Midbrain (tissue), 1 donor: Measurements from ENCODE around the gene SUSD2.
A peak's percentile ranks its signal among the peaks of the same experiment; 100 is the strongest.
"Not testable (repeated sequence)": the region's sequence is repeated elsewhere in the genome, so short reads cannot be mapped to it uniquely, and the experiment has no call there.

ENCODE experiments used
- DNase-seq: peaks from one replicate; lab custom pipeline; 2025; lab: John Stamatoyannopoulos, UW

SUSD2 gene

DNA sequence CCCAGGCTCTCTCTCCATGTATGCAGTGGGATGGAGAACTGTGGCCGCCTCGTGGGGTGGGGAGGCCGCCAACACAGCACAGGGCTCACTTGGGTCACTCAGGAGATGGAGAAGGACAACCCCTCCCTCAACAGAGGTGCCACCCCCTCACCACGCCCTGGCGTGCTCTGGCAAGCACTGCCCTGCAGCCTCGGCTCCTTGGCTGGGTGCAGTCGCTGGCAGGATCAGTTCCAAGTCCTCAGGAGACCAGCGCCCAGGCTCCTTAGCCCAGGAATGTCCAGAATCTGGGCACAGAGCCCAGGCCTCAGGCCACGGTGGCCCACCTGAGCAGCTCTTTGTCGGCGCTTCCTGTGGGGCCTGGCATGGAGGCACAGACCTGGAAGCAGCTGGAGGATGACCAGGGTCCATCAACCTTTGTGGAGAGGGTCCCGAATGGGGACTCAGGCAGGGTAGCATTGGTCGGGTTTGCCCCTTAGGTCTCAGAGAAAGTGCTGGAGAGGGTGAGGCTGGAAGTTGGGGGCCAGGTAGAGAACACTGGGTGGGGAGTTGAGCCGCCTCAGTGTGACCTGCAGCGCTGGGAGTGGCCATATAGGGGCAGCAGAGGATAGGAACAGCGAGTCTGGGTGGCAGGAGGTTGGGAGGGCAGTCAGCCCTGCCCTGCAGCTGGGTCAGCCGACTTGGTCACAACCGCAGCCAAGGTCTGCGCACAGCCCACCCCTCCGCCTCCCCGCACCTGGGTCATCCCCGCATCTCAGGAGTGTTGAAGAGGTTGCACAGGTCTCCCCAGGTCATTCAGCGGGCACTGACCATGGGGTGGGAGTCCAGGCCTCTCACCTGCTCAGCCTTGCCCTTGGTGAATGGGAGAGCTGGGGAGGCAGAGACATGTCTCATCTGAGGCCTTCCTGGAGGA, 8.2 kb downstream of the SUSD2 start:
- DNase-seq = peak; percentile 39

DNA sequence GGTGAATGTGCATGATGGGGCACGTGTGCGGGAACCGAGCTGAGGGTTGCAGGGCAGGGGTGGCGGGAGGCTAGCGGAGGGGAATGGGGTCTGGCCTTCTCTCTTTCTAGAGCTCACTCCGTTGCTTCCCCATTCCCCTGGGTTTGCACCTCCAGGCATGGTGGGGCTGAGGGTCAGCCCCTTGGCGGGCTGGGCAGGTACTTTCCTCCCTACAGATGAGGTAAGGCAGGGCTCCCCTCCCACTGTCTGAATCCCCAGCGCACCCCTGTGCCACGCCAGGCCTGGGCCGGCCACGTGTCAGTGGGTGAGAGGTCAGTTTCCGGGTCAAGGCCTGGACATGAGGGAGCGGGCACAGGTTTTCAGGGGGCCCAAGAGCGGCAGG, 8.9 kb downstream of the SUSD2 start:
- no peak for DNase-seq

DNA sequence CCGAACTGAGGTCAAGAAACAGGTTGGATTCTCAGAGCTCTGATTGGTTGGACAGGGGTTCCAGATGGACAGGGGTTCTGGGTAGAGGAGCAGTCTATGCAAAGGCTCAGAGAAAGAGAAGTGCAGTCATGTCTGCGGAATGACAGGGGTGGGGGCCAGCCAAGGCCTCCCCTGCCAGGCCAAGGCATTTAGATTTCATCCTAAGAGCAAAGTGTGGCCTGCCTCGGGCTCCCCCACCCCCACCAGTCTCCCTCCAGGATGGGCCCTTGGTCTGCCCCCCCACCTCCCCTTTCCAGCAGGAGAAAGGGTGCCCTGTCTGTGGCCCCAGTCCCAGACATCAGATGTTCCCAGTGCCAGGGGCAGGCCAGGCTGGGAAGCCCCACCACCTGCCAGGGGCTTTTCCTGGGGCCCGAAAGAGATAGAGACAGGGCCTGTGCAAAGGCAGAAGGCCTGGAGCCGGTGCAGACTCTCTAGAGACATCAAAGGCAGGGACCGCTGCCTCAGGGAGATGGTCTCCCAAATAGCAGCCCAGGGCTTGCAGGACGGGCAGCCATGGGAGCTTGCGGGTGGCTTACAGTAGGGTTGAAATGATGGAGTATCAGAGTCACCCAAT, 9.4 kb downstream of the SUSD2 start:
- DNase-seq = no peak

DNA sequence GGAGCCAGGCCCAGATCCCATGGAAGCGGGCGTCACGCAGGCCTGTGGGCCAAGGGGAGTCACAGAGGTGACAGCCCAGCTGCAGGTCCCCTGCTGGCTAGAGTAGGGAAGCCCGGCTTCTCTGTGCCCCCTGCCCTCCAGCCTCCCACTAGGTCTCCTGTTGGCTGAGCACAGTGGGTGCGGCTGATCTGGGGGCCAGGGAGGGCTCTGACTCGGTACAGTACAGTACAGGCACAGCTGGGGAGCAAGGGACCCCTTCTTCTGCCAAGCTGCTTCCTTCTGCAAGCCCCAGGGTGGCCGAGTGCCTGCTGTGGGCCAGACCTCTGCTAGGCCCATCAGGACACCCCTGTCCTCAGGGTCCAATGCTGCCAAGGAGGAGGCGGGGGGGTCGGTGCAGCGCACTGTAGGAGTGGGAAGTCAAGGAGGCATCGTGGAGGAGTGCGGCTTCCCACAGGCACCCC, 10.1 kb downstream of the SUSD2 start:
- DNase-seq = no peak

DNA sequence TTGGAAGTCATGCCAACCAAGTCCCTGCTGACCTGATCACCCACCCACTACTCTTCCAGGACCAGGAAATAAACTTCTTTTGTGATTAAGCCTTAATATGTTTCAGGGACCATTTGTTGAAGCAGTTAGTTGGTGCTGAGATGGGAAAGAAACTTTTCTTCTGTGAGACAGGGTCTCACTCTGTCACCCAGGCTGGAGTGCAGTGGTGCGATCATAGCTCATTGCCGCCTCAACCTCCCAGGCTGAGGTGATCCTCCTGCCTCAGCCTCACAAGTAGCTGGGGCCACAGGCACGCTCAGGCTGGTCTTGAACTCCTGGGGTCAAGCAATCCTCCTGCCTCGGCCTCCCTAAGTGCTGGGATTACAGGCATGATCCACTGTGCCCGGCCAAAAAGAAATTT, 10.6 kb downstream of the SUSD2 start:
- DNase-seq = no peak

DNA sequence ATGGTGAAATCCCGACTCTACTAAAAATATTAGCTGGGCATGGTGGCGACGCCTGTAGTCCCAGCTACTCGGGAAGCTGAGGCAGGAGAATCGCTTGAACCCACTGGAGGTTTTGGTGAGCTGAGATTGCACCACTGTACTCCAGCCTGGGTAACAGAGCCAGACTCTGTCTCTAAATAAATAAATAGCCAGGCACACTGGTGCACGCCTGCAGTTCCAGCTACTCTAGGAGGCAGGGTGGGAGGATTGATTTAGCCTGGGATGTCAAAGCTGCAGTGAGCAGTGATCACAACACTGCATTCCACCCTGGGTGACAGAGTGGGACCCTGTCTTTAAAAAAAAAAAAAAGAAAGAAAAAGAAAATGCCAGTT, 17.4 kb downstream of the SUSD2 start:
- no peak for DNase-seq

DNA sequence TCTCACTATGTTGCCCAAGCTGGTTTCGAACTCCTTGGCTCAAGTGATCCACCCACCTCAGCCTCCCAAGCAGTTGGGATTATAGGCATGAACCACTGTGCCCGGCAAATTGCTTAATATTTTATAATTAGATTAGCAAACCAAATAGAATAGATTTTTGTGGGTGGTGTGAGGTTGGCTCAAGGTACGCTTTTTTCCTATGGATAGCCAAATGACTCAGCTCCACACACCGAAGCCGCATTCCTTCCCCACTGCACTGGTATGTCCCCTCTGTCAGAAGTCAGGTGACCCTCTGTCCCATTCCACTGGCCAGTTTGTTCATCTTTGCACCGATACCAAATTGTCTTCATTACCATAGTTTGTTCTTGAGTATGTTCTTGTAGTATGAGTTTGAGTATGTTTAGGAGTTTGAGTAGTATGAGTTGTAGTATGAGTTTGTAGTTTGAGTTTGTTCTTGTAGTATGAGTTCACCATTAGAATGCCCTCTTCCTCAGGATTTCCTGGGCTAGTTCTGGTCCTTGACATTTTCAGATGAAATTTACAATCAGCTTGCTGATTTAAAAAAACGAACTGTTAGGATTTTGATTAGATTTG, 19.4 kb downstream of the SUSD2 start:
- DNase-seq = no peak

DNA sequence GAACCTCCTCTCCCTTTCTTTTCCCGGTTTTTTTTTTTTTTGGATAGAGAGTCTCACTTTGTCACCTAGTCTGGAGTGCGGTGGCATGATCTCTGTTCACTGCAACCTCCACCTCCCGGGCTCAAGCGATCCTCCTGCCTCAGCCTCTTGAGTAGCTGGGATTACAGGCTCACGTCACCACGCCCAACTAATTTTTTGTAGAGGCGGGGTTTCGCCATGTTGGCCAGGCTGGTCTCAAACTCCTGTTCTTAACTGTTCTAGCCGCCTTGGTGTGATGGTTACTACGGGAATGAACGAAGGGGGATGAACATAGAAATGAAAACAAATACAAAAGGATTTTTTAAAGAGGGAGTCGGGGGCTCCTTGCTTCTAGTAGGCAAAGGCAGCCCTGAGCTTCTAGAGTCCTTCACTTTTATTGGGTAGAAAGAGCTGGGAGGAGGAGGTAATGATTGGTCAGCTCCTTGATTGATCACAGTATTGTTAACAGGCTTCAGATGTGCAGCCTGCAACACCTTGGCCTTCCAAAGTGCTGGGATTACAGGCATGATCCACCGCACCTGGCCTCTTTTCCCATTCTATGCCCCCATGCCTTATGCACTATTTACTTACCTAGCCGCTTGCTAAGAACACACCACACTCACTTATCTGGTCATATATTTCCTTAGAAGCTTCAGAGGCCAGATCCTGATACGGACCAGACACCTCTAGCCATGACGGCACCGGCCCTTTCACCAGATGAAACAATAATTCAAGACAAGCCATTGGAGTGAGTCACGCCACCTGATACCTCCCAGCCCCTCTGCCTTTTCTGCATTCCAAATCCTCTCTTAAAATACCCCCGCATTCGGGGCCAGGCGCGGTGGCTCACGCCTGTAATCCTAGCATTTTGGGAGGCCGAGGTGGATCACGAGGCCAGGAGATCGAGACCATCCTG, 20.7 kb downstream of the SUSD2 start:
- DNase-seq = no peak

DNA sequence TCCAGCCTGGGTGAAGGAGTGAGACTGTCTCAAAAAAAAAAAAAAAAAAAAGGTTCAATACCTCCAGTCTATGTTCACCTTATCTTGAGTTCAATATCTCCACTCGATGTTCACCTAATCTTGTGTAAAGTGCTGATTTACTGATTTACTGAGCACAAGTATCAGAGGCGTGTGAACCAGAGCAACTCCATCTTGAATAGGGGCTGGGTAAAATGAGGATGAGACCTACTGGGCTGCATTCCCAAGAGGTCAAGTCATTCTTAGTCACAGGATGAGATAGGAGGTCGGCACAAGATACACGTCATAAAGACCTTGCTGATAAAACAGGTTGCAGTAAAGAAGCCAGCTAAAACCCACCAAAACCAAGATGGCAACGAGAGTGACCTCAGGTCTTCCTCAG, 22.6 kb downstream of the SUSD2 start:
- DNase-seq = not testable (repeated sequence)

DNA sequence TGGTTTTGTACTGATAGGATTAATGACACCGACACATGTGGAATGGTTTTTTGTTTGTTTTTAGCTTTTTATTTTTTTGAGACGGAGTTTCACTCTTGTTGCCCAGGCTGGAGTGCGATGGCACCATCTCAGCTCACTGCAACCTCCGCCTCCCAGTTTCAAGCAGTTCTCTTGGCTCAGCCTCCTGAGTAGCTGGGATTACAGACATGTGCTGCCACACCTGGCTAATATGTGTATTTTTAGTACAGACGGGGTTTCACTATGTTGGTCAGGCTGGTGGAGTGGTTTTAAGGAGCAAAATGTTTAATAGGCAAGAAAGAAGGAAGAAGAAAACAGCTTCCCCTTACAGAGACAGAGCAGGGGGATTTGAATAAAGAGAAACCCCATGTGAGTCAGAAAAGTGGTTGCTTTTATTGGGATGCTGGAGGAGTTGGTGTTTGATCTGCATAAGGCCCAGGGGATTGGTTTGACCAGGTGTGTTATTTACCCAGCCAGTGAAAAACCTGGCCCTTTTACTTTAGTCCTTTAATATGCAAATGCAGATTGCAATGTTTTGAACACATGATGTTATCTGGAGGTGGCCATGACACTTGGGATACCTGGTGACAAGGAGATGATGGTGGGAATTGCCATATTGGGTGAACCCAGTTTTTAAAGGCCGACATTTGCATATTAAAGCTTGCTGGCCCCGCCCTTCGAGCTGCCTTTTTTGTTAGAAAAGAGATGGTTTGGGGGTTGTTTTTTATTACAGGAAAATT, 24.3 kb downstream of the SUSD2 start:
- DNase-seq = no peak

DNA sequence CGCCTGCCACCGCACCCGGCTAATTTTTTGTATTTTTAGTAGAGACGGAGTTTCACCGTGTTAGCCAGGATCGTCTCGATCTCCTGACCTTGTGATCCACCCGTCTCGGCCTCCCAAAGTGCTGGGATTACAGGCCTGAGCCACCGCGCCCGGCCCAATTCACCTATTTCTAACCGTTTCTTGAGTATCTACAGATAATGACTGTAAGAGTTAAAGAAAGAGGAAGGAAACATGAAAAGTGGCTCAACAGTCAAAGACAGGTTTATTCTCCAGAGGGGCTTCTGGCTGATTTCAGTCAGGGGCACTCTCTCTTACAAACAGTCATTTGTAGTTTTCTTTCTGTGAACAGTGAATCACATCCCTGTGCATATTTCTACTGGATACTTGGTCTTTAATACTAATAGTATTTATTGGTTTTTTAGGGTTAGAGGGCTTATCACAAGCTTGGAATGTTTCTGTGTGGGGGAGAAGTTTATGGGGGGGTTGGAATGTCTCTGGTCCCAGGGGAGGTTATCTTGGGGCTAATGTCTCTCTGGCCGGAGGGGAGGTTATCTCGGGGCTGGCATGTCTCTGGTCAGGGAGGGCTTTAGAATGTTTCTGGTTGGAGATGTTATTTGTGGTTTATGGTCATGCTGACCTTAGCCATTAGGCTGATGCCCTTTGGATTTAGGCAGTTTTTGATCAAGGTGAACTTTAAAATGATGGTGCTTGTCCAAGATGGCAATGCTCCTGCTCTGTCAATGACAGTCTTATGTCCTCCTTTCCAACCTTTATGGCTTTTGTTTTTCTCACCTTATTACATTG, 25.4 kb downstream of the SUSD2 start:
- not testable (repeated sequence) for DNase-seq

DNA sequence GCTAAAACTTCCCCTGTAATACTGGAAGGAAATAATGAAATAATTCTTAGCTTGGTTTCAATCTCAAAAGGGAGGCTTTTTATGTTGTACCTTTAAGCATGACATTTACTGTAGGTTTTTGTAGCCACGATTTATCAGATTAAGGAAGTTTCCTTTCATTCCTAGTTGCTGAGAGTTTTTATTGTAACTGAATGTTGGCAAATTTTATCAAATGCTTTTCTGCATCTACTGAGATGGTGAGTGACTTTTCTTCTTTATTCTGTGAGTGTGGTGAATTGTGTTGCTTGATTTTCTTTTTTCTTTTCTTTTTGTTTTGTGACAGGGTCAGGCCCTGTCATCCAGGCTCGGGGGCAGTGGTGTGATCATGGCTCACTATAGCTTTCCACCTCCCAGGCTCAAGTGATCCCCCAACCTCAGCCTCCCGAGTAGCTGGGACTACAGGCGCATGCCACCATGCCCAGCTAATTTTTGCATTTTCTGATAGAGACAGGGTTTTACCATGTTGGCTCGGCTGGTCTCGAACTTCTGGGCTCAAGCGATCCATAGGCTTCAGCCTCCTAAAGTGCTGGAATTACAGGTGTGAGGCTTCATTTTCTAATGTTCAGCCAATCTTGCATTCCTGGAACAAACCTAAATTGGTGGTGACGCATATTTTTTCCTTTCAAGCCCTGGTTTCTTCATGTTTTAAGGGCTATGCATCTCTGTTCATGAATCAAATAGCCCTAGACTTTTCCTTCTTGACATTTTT, 26.2 kb downstream of the SUSD2 start:
- no peak for DNase-seq

DNA sequence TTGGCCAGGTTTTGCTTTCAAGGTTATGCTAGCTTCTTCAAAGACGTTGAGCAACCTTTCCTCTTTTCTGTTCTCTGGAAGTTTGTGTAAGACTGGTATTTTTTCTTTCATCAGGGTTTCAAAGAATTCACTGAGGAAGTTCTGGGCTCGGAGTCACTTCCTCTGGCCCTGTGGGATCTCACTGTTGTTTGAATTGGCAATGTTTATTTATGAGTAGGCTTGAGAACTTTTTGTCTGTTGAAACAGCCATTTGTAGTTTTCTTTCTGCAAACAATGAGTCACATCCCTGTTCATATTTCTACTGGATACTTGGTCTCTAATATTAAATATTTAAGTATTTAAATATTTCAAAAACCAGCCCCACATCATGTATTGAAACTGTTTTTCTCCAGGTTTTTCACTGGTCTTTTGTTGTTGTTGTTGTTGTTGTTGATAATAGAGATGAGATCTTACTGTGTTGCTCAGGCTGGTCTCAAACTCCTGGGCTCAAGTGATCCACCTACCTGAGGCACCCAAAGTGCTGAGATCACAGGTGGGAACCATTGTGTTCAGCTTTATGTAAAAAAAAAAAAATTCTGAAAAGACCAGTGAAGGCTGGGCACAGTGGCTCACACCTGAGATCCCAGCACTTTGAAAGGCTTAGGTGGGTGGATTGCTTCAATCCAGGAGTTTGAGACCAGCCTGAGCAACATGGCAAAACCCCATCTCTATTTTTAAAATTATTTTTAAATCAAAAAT, 26.9 kb downstream of the SUSD2 start:
- DNase-seq = peak; percentile 40

DNA sequence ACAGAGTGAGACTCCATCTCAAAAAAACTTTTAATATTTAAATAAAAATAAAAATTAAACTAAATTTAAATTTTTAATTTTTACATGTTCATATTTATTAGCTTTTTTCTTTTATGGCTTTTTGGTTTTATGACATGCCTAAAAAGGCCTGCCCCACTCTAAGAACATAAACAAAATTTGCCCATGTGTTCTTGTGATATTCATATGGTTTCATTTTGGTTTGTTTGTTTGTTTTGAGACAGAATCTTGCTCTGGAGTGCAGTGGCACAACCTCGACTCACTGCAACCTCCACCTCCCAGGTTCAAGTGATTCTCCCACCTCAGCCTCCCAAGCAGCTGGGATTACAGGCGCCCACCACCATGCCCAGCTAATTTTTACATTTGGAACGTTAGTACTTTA, 27.7 kb downstream of the SUSD2 start:
- DNase-seq = no peak

DNA sequence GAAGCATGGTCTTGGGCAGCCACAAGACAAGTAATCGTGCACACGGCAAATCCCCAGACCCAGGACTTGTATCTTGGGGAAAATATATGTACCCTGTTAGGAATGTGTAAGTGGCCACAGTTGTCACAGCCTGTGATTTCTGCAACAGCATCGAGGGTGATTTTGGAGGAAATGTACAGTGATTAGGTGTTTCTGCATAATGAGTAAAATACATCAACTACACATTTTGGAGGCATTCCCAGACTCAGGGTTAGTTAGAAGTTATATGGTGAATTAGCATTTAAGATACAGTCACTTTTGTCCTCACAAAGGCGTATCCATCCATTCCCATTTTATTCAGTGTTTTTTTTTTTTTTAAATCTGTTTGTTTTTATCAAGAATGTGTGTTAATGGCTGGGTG, 28.4 kb downstream of the SUSD2 start:
- DNase-seq = no peak

DNA sequence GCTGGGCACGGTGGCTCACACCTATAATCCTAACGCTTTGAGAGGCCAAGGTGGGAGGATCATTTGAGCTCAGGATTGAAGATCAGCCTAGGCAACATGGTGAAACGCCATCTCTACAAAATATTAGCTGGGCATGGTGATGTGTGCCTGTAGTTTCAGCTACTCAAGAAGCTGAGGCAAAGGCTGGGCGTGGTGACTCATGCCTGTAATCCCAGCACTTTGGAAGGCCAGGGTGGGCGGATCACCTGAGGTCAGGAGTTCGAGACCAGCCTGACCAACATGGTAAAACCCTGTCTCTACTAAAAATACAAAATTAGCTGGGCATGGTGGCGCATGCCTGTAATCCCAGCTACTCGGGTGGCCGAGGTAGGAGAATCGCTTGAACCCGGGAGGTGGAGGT, 29.1 kb downstream of the SUSD2 start:
- DNase-seq = not testable (repeated sequence)

DNA sequence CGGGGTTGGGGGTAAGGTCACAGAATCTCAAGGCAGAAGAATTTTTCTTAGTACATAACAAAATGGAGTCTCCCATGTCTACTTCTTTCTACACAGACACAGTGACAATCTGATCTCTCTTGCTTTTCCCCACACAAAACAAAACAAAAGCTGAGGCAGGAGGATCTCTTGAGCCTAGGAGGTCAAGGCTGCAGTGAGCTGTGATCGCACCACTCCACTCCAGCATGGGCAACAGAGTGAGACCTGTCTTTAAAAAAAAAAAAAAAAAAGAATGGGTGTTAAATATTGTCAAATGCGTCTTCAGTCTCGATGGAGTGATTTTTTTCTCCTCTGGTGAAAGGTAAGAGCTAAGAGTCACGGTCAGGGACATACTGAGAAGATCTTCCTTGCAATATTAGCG, 30.4 kb downstream of the SUSD2 start:
- DNase-seq = not testable (repeated sequence)

DNA sequence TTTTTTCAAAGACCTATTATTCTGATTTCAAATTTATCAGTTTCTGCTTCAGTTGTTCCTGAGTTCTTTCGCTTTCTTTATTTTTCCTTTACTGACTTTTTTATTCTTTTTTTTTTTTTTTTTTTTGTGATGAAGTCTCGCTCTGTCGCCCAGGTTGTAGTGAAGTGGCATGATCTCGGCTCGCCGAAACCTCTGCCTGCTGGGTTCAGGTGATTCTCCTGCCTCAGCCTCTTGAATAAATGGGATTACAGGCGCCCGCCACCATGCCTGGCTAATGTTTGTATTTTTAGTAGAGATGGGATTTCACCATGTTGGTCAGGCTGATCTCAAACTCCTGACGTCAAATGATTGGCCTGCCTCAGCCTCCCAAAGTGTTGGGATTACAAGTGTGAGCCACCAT, 31.8 kb downstream of the SUSD2 start:
- not testable (repeated sequence) for DNase-seq
